Lower leg skin (tissue), 4 donors: ENCODE measurements around the gene TXNIP. TPM values are rescaled to one million over a fixed set of nuclear protein-coding genes. Genes with fewer than 3 reads are reported as not detected.
A peak's percentile ranks its signal among the peaks of the same experiment; 100 is the strongest.

ENCODE experiments used
- DNase-seq, 2 donors: peaks; one replicate each; pipeline ENCODE4 v3.0.0-alpha.2; 2019; ENCODE audit warnings: low spot score in 2 of 2
- H3K4me3 ChIP-seq: fragments of 200-600 bp; sonication (generic); 2 replicates; pipeline ENCODE4 v1.5.1; 2017; ENCODE audit warnings: mild to moderate bottlenecking, low read depth; ENCODE audit not compliant: poor library complexity, severe bottlenecking
- POLR2A ChIP-seq, 2 donors: fragments of 450-650 bp; IDR thresholded peaks; one replicate each; pipeline ENCODE4 v1.6.1; 2016 to 2017; ENCODE audit warnings: antibody characterized with exemption in 2 of 2, mild to moderate bottlenecking in 1 of 2, moderate library complexity in 1 of 2
- WGBS, 2 donors: methylation state at CpG; one replicate each; pipeline ENCODE4 v1.1.5; 2018; 5-methylcytosine and 5-hydroxymethylcytosine counted together
- intact Hi-C: fragments of 100-400 bp; cut with DNase I; formaldehyde crosslinking; loops from one replicate; pipeline ENCODE4 v1.15.0; 2023; ENCODE audit warnings: low total_unique reads
- total RNA-seq, 4 donors: library from RNA; depleted of rRNA; stranded (reverse); fragments of >200 nt; gene quantifications; one replicate each; pipeline ENCODE4 v1.1.0, GENCODE V29; 2016
- TF ChIP-seq, protein P1 (sequence below), 3 donors: fragments of 450-650 bp; IDR thresholded peaks; one replicate each; pipeline ENCODE4 v1.5.1; 2016; ENCODE audit warnings: antibody characterized with exemption in 3 of 3, mild to moderate bottlenecking in 3 of 3, moderate library complexity in 2 of 3

TXNIP gene
- total RNA-seq, 4 donors from 2014 or later = 2,445 to 6,877 (median 3,895) TPM

DNA sequence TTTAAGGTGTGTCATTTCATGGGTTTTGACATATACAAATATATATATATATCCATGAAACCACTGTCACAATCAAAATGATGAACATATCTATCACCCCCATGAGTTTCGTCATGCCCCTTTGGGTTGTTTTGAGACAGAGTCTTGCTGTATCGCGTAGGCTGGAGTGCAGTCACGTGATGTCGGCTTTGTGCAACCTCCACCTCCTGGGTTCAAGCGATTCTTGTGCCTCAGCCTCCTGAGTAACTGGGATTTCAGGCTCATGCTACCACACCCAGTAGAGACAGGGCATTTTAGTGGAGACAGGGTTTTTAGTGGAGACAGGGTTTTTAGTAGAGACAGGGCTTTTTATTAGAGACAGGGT lies 17.2 kb upstream of the TXNIP start:
- 75 to 81% methylated on average over 6 of the region's 6 CpGs for WGBS, 2 donors
- intact Hi-C loops = loop anchor here (5.0 to 10.0 kb wide), 2 partner anchors 99 to 166 kb away; partner anchors contain the start of genes ITGA10, NUDT17 and PEX11B
- no peak for TF ChIP-seq POLR2A (IDR thresholded peaks at IDR 0.05)
- TF ChIP-seq, protein P1, sequence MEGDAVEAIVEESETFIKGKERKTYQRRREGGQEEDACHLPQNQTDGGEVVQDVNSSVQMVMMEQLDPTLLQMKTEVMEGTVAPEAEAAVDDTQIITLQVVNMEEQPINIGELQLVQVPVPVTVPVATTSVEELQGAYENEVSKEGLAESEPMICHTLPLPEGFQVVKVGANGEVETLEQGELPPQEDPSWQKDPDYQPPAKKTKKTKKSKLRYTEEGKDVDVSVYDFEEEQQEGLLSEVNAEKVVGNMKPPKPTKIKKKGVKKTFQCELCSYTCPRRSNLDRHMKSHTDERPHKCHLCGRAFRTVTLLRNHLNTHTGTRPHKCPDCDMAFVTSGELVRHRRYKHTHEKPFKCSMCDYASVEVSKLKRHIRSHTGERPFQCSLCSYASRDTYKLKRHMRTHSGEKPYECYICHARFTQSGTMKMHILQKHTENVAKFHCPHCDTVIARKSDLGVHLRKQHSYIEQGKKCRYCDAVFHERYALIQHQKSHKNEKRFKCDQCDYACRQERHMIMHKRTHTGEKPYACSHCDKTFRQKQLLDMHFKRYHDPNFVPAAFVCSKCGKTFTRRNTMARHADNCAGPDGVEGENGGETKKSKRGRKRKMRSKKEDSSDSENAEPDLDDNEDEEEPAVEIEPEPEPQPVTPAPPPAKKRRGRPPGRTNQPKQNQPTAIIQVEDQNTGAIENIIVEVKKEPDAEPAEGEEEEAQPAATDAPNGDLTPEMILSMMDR (IDR thresholded peaks at IDR 0.05) = no peak
- no peak for DNase-seq
- no peak overlapping the region for H3K4me3 ChIP-seq

DNA sequence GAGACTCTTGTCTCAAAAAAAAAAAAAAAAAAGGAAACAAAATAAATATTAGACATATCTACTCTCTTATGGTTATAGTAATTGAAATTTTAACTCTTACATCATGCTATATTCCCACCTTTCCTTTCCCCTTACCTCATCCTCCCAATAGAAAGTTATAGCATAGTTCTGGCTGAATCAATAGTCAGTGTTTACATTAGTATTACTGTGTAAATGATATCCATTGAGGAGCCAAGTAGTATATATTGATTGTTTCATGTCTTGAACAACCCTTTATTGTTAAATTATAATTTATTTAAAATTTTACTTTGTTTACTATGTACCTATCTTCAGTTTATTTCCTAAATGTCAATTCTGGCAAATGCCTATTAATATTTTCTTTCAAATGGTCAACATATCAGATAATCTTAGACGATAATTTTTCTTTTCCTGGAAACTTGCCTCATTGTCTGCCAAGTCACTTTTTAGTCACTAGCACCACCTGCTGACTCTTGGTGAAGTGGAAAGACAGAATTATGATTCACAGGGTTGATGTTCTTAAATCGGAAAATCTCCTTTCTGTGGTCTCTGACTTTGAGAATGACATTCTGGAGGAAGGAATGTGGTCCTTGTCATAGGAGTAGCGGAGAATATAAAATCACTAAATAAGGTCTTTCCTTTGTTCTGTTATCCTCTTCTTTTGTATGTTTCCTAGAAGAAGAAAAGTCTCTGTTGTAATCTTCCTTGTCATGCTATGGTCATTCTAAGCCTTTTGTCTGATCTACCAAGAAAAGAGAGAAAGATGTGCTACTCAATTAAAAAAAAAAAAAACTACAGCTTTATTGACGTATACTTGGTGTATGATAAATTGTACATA lies 16.6 kb upstream of the TXNIP start:
- intact Hi-C loops = loop anchor here (5.0 to 10.0 kb wide), 2 partner anchors 98 to 166 kb away; partner anchors contain the start of genes ITGA10, NUDT17 and PEX11B
- H3K4me3 ChIP-seq = no peak overlapping the region
- DNase-seq = no peak
- 8 to 17% methylated on average over 4 of the region's 4 CpGs for WGBS, 2 donors
- TF ChIP-seq POLR2A (IDR thresholded peaks at IDR 0.05) = no peak
- TF ChIP-seq, protein P1 (IDR thresholded peaks at IDR 0.05) = no peak

DNA sequence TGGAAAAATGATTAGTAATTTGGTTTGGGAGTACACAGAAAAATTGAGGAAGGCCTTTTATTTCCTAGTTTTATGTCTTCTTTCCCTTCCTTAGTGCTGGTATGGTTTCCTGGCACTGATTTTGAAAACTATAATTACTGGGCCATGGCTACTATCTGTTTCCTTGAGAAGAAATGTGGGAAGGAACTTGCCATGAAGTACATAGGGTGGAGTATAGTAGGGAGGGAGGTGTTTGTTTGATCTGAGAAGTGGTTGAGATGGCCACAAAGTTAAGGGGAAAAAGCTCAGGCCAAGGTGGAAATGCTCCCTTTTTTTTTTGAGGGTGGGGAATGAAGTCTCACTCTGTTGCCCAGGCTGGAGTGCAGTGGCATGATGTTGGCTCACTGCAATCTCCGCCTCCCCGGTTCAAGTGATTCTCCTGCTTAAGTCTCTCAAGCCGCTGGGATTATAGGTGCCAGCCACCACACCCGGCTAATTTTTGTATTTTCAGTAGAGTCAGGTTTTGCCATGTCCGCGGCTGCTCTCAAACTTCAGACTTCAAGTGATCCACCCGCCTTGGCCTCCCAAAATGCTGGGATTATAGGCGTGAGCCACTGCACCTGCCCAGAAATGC lies 13.9 kb upstream of the TXNIP start:
- WGBS, 2 donors = 67 to 70% methylated on average over 8 of the region's 8 CpGs
- intact Hi-C loops = loop anchor here (5.0 to 10.0 kb wide), 2 partner anchors 95 to 163 kb away; partner anchors contain the start of genes ITGA10, NUDT17 and PEX11B
- no peak for DNase-seq
- H3K4me3 ChIP-seq = no peak overlapping the region
- TF ChIP-seq, protein P1 (IDR thresholded peaks at IDR 0.05) = no peak
- TF ChIP-seq POLR2A (IDR thresholded peaks at IDR 0.05) = no peak

DNA sequence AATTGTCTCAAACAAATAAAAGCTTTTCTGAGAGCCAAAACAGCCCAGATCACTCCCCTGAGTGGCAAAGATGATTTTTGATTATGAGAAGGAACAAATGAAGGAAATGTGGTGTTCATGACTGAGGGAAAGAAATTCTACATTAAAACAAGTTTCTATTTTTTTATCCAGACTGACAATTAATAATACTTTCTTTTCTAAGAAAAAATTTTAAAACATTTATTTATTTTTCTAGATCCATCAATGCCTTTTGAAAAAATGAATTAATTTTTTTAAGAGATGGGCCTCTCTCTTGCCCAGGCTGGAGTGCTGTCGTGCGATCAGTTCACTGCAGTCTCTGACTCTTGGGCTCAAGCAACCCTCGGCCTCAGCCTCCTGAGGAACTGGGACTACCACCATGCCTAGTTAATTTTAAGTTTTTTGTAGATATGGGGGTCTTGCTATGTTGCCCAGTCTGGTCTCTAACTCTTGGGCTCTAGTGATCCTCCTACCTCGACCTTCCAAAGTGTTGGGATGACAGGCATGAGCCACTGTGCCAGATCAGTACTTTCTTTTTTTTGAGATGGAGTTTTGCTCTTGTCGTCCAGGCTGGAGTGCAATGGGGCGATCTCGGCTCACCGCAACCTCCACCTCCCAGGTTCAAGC lies 11.2 kb upstream of the TXNIP start:
- no peak overlapping the region for H3K4me3 ChIP-seq
- TF ChIP-seq, protein P1 (IDR thresholded peaks at IDR 0.05) = peak in 1 of 3 donors; percentile 2
- TF ChIP-seq POLR2A (IDR thresholded peaks at IDR 0.05) = no peak
- no peak for DNase-seq
- 83 to 86% methylated on average over 8 of the region's 8 CpGs for WGBS, 2 donors
- intact Hi-C loops = loop anchor here (2.0 kb wide), 1 partner anchor 29 kb away; no protein-coding TSS in a partner anchor

DNA sequence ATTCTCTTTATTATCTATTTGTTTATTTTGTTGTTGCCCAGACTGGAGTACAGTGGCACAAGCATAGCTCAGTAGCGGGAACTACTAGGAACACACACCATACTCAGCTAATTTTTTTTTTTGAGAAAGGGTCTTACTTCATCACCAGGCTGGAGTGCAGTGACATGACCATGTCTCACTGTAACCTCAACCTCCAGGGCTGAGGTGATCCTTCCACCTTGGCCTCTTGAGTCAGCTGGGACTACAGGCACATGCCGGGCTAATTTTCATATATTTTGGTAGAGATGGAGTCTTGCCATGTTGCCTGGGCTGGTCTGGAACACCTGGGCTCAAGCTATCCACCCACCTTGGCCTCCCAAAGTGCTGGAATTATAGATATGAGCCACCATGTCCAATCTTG lies 5.3 kb upstream of the TXNIP start:
- no peak for TF ChIP-seq POLR2A (IDR thresholded peaks at IDR 0.05)
- TF ChIP-seq, protein P1 (IDR thresholded peaks at IDR 0.05) = no peak
- WGBS, 2 donors = 68 to 70% methylated on average over 2 of the region's 2 CpGs
- intact Hi-C loops = no loop called here
- DNase-seq = peak; percentile 17 to 83
- H3K4me3 ChIP-seq = no peak overlapping the region
